ENCODE data around the gene ACTL8. TPM values are rescaled to one million over a fixed set of nuclear protein-coding genes. Genes with fewer than 3 reads are reported as not detected.

ACTL8 gene
- total RNA-seq, 1 experiment from 2014 or later, result not detected

GRCh38 chr1:17789926-17790325 is 34.8 kb downstream of the ACTL8 start:
- no peak overlapping the region for H3K27ac ChIP-seq (ENCODE audit: low read length)
- BruUV-seq (replicated peaks), result no TSS peak
- TF ChIP-seq CTCF (IDR thresholded peaks at IDR 0.05) (no peak), POLR2AphosphoS5 (IDR thresholded peaks at IDR 0.05; ENCODE audit: low read depth, low read length) (no peak), REST (IDR thresholded peaks at IDR 0.05; ENCODE audit: insufficient read depth in 1 of 2, low read depth in 2 of 2, low read length in 1 of 2) (no peak), SIN3A (IDR thresholded peaks at IDR 0.05; ENCODE audit: borderline replicate concordance, insufficient read depth, low read depth, low read length) (no peak), TCF7L2 (IDR thresholded peaks at IDR 0.05; ENCODE audit: low read depth, low read length) (no peak)
- ChIA-PET POLR2A (no interaction called here), CTCF (no interaction called here)
- no peaks in the 10 kb centered on the region for H3K4me1 ChIP-seq (ENCODE audit: control insufficient read depth, insufficient read depth, low read length)
- DNase-seq (ENCODE audit: low read depth, low spot score), result no peak
- H3K27me3 ChIP-seq (ENCODE audit: control insufficient read depth, insufficient read depth, low read length), result peaks cover 9% of the 10 kb centered on the region; the same call in 1 of the 2 replicates
- ATAC-seq, result no peak
- no peaks in the 10 kb centered on the region for H3K36me3 ChIP-seq (ENCODE audit: control insufficient read depth, insufficient read depth, low read length)
- H3K4me3 ChIP-seq (ENCODE audit: low read depth in 2 of 2, low read length in 2 of 2), result no peak overlapping the region
- in situ Hi-C loops (cut with HindIII; ENCODE audit: low pct_unique_long_range_greater_than_20kb, low sequenced_read_pairs), result no loop called here
- no peaks in the 10 kb centered on the region for H3K9me3 ChIP-seq (ENCODE audit: control insufficient read depth, insufficient read depth, low read depth, low read length)
- intact Hi-C loops (cut with micrococcal nuclease; ENCODE audit: unreplicated experiment), result no loop called here

GRCh38 chr1:17790383-17791054 is 35.4 kb downstream of the ACTL8 start:
- in situ Hi-C loops (cut with HindIII; ENCODE audit: low pct_unique_long_range_greater_than_20kb, low sequenced_read_pairs), result no loop called here

GRCh38 chr1:17791055-17791390 is 35.9 kb downstream of the ACTL8 start:
- H3K4me3 ChIP-seq (ENCODE audit: low read depth in 2 of 2, low read length in 2 of 2), result no peak overlapping the region
- intact Hi-C loops (cut with micrococcal nuclease; ENCODE audit: unreplicated experiment) (no loop called here), in situ Hi-C loops (cut with HindIII; ENCODE audit: low pct_unique_long_range_greater_than_20kb, low sequenced_read_pairs) (no loop called here)
- ChIA-PET POLR2A (no interaction called here), CTCF (no interaction called here)
- ATAC-seq (no peak), DNase-seq (ENCODE audit: low read depth, low spot score) (no peak)
- no TSS peak for BruUV-seq (replicated peaks)
- no peak overlapping the region for H3K27ac ChIP-seq (ENCODE audit: low read length)
- no peaks in the 10 kb centered on the region for H3K4me1 ChIP-seq (ENCODE audit: control insufficient read depth, insufficient read depth, low read length)
- H3K9me3 ChIP-seq (ENCODE audit: control insufficient read depth, insufficient read depth, low read depth, low read length), result no peaks in the 10 kb centered on the region
- H3K27me3 ChIP-seq (ENCODE audit: control insufficient read depth, insufficient read depth, low read length), result peaks cover 5% of the 10 kb centered on the region; the same call in 1 of the 2 replicates
- no peak for TF ChIP-seq REST (IDR thresholded peaks at IDR 0.05; ENCODE audit: insufficient read depth in 1 of 2, low read depth in 2 of 2, low read length in 1 of 2)
- TF ChIP-seq POLR2AphosphoS5 (IDR thresholded peaks at IDR 0.05; ENCODE audit: low read depth, low read length), result no peak
- no peak for TF ChIP-seq TCF7L2 (IDR thresholded peaks at IDR 0.05; ENCODE audit: low read depth, low read length)
- TF ChIP-seq SIN3A (IDR thresholded peaks at IDR 0.05; ENCODE audit: borderline replicate concordance, insufficient read depth, low read depth, low read length), result no peak
- no peak for TF ChIP-seq CTCF (IDR thresholded peaks at IDR 0.05)
- H3K36me3 ChIP-seq (ENCODE audit: control insufficient read depth, insufficient read depth, low read length), result no peaks in the 10 kb centered on the region

More at GRCh38 chr1:17790383-17791054, 35.4 kb downstream of the ACTL8 start:
- no peak for TF ChIP-seq TCF7L2 (IDR thresholded peaks at IDR 0.05; ENCODE audit: low read depth, low read length)
- intact Hi-C loops (cut with micrococcal nuclease; ENCODE audit: unreplicated experiment), result no loop called here
- ChIA-PET CTCF (no interaction called here), POLR2A (no interaction called here)
- H3K27ac ChIP-seq (ENCODE audit: low read length), result no peak overlapping the region
- ATAC-seq, result no peak
- H3K9me3 ChIP-seq (ENCODE audit: control insufficient read depth, insufficient read depth, low read depth, low read length), result no peaks in the 10 kb centered on the region
- no peak overlapping the region for H3K4me3 ChIP-seq (ENCODE audit: low read depth in 2 of 2, low read length in 2 of 2)
- H3K4me1 ChIP-seq (ENCODE audit: control insufficient read depth, insufficient read depth, low read length), result no peaks in the 10 kb centered on the region
- no TSS peak for BruUV-seq (replicated peaks)
- DNase-seq (ENCODE audit: low read depth, low spot score), result no peak
- no peaks in the 10 kb centered on the region for H3K36me3 ChIP-seq (ENCODE audit: control insufficient read depth, insufficient read depth, low read length)
- H3K27me3 ChIP-seq (ENCODE audit: control insufficient read depth, insufficient read depth, low read length), result peaks cover 6% of the 10 kb centered on the region; the same call in 1 of the 2 replicates

Data from Panc1 (cell line).